H1 (cell line): ENCODE results near the gene MYCBPAP. TPM values are rescaled to one million over a fixed set of nuclear protein-coding genes. Genes with fewer than 3 reads are reported as not detected.

Experiments used
- GABPA ChIP-seq: IDR thresholded peaks from 2 replicates; pipeline ENCODE4 v1.6.1; 2011; ENCODE audit warnings: mild to moderate bottlenecking, low read length, moderate library complexity, borderline replicate concordance; ENCODE audit not compliant: insufficient read depth
- HDAC6 ChIP-seq: IDR thresholded peaks from one replicate; pipeline ENCODE4 v1.7.1; 2012; ENCODE audit warnings: low read depth, mild to moderate bottlenecking, inconsistent platforms, low read length, moderate library complexity
- KDM4A ChIP-seq: IDR thresholded peaks from one replicate; pipeline ENCODE4 v1.7.1; 2012; ENCODE audit warnings: low read depth, mild to moderate bottlenecking, moderate library complexity, low read length, inconsistent platforms; ENCODE audit not compliant: severe bottlenecking
- SIN3A ChIP-seq, 2 experiments: IDR thresholded peaks in 1 of 2; conservative IDR thresholded peaks in 1 of 2; 2 replicates each; pipeline ENCODE4 v1.6.1; 2011 to 2012; ENCODE audit warnings: low read length in 2 of 2, improper control_type of control experiment in 1 of 2, low read depth in 1 of 2, mild to moderate bottlenecking in 1 of 2
- polyA plus RNA-seq, 7 experiments: library from polyadenylated mRNA; depleted of rRNA in 3 of 7; stranded (reverse) in 5 of 7; unstranded in 2 of 7; fragments of >200 nt in 5 of 7; fragments of 200-250 nt in 2 of 7; gene quantifications; 1 replicate in 5 of 7; 2 replicates in 1 of 7; 4 replicates in 1 of 7; pipeline versions ENCODE4 v1.2.1 to v1.2.3, GENCODE V29; 2011 to 2013; ENCODE audit warnings: missing spikeins in 2 of 7, mixed read lengths in 2 of 7
- total RNA-seq: library from RNA; stranded (reverse); fragmentation: NEBNext Ultra II Directional; extraction: Animal tissue kit (Norgen Biotek cat#: 25700); gene quantifications from 2 replicates; pipeline ENCODE4 v1.2.1, GENCODE V29; 2021

MYCBPAP gene
- total and polyA plus RNA-seq, 2 of the 8 experiments (the other 6 are each of a cell fraction or from before 2014, with no cell fraction given) = 0.89 to 3.3 TPM

GRCh38 chr17:50484386-50485155, 23.7 kb upstream of the MYCBPAP start (continued):
- TF ChIP-seq KDM4A (no peak), GABPA (no peak), HDAC6 (no peak), SIN3A (conservative IDR thresholded peaks at IDR 0.05 in 1 of 2, IDR thresholded peaks at IDR 0.05 in 1 of 2; ENCODE audit: low read depth in 1 of 2, low read length in 2 of 2) (no peak)
